IMR-90 (cell line): ENCODE results near the gene ATIC. TPM values are rescaled to one million over a fixed set of nuclear protein-coding genes. Genes with fewer than 3 reads are reported as not detected.
A peak's percentile ranks its signal among the peaks of the same experiment; 100 is the strongest.

ENCODE experiments used
- ATAC-seq: fragments of 200-7000 bp; cut with Tn5 transposase; 2 replicates; pipeline ENCODE4 v1.9.1; 2020; ENCODE audit warnings: low read depth, mild to moderate bottlenecking, moderate library complexity
- BruUV-seq: library from RNA; stranded (reverse); fragments of 400-500 nt; replicated peaks from 2 replicates; lab custom pipeline; 2021; lab: Mats Ljungman, UMichigan
- CTCF ChIA-PET: fragments of 300-600 bp; formaldehyde crosslinking; extraction: SDS; loops from one replicate; lab custom pipeline; 2021; ENCODE audit warnings: antibody characterized with exemption; lab: Yijun Ruan, JAX
- POLR2A ChIA-PET: fragments of 300-600 bp; sonication (Branson Sonifier 250); formaldehyde crosslinking; loops from one replicate; lab custom pipeline; 2022; ENCODE audit warnings: antibody characterized with exemption; ENCODE audit not compliant: unreplicated experiment; lab: Charles Lee
- DNase-seq: peaks from one replicate; pipeline ENCODE4 v3.0.0; 2013
- H2AFZ ChIP-seq: replicated peaks from 2 replicates; pipeline ENCODE3; 2013; ENCODE audit warnings: low read length, mild to moderate bottlenecking; ENCODE audit not compliant: poor library complexity
- H2AK5ac ChIP-seq: 2 replicates; pipeline ENCODE4 v1.6.1; 2013; ENCODE audit warnings: low read depth, low read length, inconsistent platforms
- H2AK9ac ChIP-seq: replicated peaks from 2 replicates; pipeline ENCODE3; 2013; ENCODE audit warnings: mild to moderate bottlenecking, low read depth, low read length, moderate library complexity; ENCODE audit not compliant: poor library complexity
- H2BK120ac ChIP-seq: 2 replicates; pipeline ENCODE4 v1.6.1; 2013; ENCODE audit warnings: low read depth, low read length, inconsistent platforms
- H2BK15ac ChIP-seq: 3 replicates; pipeline ENCODE4 v1.6.1; 2013; ENCODE audit warnings: low read depth, low read length, inconsistent platforms
- H2BK20ac ChIP-seq: 2 replicates; pipeline ENCODE4 v1.6.1; 2013; ENCODE audit warnings: low read depth, mild to moderate bottlenecking, inconsistent platforms, low read length, moderate library complexity
- H2BK5ac ChIP-seq: 2 replicates; pipeline ENCODE4 v1.6.1; 2013; ENCODE audit warnings: mild to moderate bottlenecking, low read depth, low read length, inconsistent platforms; ENCODE audit not compliant: poor library complexity, severe bottlenecking
- H3K14ac ChIP-seq: replicated peaks from 2 replicates; pipeline ENCODE4 v1.6.1; 2013; ENCODE audit warnings: low read depth, low read length, inconsistent platforms
- H3K18ac ChIP-seq: 2 replicates; pipeline ENCODE4 v1.6.1; 2013; ENCODE audit warnings: low read depth, low read length, control low read depth
- H3K23ac ChIP-seq: 2 replicates; pipeline ENCODE4 v1.6.1; 2013; ENCODE audit warnings: low read depth, low read length, inconsistent platforms
- H3K27ac ChIP-seq: 2 replicates; pipeline ENCODE4 v1.5.1; 2013; ENCODE audit warnings: mild to moderate bottlenecking, control low read depth, low read length; ENCODE audit not compliant: insufficient read depth
- H3K27me3 ChIP-seq: 2 replicates; pipeline ENCODE4 v1.6.1; 2013; ENCODE audit warnings: low read length; ENCODE audit not compliant: control insufficient read depth, insufficient read depth
- H3K36me3 ChIP-seq: 2 replicates; pipeline ENCODE4 v1.6.1; 2013; ENCODE audit warnings: low read length, mixed read lengths; ENCODE audit not compliant: control insufficient read depth, insufficient read depth
- H3K4ac ChIP-seq: 2 replicates; pipeline ENCODE4 v1.6.1; 2013; ENCODE audit warnings: low read depth, low read length, inconsistent platforms
- H3K4me1 ChIP-seq: 2 replicates; pipeline ENCODE4 v1.6.1; 2013; ENCODE audit warnings: low read length, mixed read lengths; ENCODE audit not compliant: control insufficient read depth, insufficient read depth
- H3K4me2 ChIP-seq: 2 replicates; pipeline ENCODE4 v1.6.1; 2013; ENCODE audit warnings: low read depth, mild to moderate bottlenecking, control low read depth, low read length, moderate library complexity
- H3K4me3 ChIP-seq: 2 replicates; pipeline ENCODE4 v1.5.1; 2013; ENCODE audit warnings: low read depth, mild to moderate bottlenecking, control low read depth, low read length, moderate library complexity; ENCODE audit not compliant: insufficient read depth
- H3K56ac ChIP-seq: 2 replicates; pipeline ENCODE4 v1.6.1; 2013; ENCODE audit warnings: low read length, inconsistent platforms; ENCODE audit not compliant: insufficient read depth; ENCODE audit errors: extremely low read depth
- H3K79me1 ChIP-seq, 2 experiments: 2 replicates each; pipeline ENCODE4 v1.6.1; 2013; ENCODE audit warnings: low read length in 2 of 2, inconsistent platforms in 1 of 2, low read depth in 1 of 2
- H3K9ac ChIP-seq: 2 replicates; pipeline ENCODE4 v1.6.1; 2013; ENCODE audit warnings: low read depth, low read length, control low read depth
- H3K9me1 ChIP-seq: 2 replicates; pipeline ENCODE4 v1.6.1; 2013; ENCODE audit warnings: low read length, inconsistent platforms; ENCODE audit not compliant: insufficient read depth
- H3K9me3 ChIP-seq: 2 replicates; pipeline ENCODE4 v1.6.1; 2013; ENCODE audit warnings: low read length; ENCODE audit not compliant: control insufficient read depth, insufficient read depth
- H4K20me1 ChIP-seq: 2 replicates; pipeline ENCODE4 v1.6.1; 2013; ENCODE audit warnings: low read length, inconsistent platforms; ENCODE audit not compliant: insufficient read depth
- H4K5ac ChIP-seq: 2 replicates; pipeline ENCODE4 v1.6.1; 2013; ENCODE audit warnings: mild to moderate bottlenecking, low read depth, low read length, control low read depth
- H4K8ac ChIP-seq, 2 experiments: 2 replicates each; pipeline ENCODE4 v1.6.1; 2013; ENCODE audit warnings: low read depth in 2 of 2, low read length in 2 of 2, control low read depth in 1 of 2, inconsistent platforms in 1 of 2
- H4K91ac ChIP-seq: 2 replicates; pipeline ENCODE4 v1.6.1; 2013; ENCODE audit warnings: low read depth, low read length, inconsistent platforms; ENCODE audit not compliant: insufficient read depth
- BHLHE40 ChIP-seq: fragments of 150-350 bp; IDR thresholded peaks from 2 replicates; pipeline ENCODE4 v1.6.1; 2016; ENCODE audit warnings: mild to moderate bottlenecking, low read depth, low read length
- CEBPB ChIP-seq: IDR thresholded peaks from 2 replicates; pipeline ENCODE4 v1.6.1; 2012; ENCODE audit warnings: low read depth, low read length, improper control_type of control experiment
- CHD1 ChIP-seq: IDR thresholded peaks from 2 replicates; pipeline ENCODE4 v1.6.1; 2012; ENCODE audit warnings: low read depth, low read length, improper control_type of control experiment
- FOS ChIP-seq: fragments of 150-350 bp; IDR thresholded peaks from 2 replicates; pipeline ENCODE4 v1.6.1; 2016; ENCODE audit warnings: low read depth, low read length
- MAFK ChIP-seq: IDR thresholded peaks from 2 replicates; pipeline ENCODE4 v1.6.1; 2012; ENCODE audit warnings: low read depth, low read length, improper control_type of control experiment
- MXI1 ChIP-seq: IDR thresholded peaks from 2 replicates; pipeline ENCODE4 v1.6.1; 2012; ENCODE audit warnings: low read depth, mild to moderate bottlenecking, low read length, moderate library complexity, borderline replicate concordance
- NFE2L2 ChIP-seq: fragments of 150-350 bp; IDR thresholded peaks from 2 replicates; pipeline ENCODE4 v1.6.1; 2016; ENCODE audit warnings: low read depth, mild to moderate bottlenecking, low read length
- POLR2A ChIP-seq: IDR thresholded peaks from 2 replicates; pipeline ENCODE4 v1.6.1; 2012; ENCODE audit warnings: mild to moderate bottlenecking, low read depth, low read length
- RAD21 ChIP-seq: IDR thresholded peaks from 2 replicates; pipeline ENCODE4 v1.6.1; 2012; ENCODE audit warnings: low read length, improper control_type of control experiment
- RCOR1 ChIP-seq: IDR thresholded peaks from 2 replicates; pipeline ENCODE4 v1.6.1; 2012; ENCODE audit warnings: mild to moderate bottlenecking, low read length, improper control_type of control experiment; ENCODE audit not compliant: insufficient replicate concordance
- RFX5 ChIP-seq: IDR thresholded peaks from 2 replicates; pipeline ENCODE4 v1.8.0; 2012; ENCODE audit warnings: low read depth, mild to moderate bottlenecking, low read length, moderate library complexity
- SMC3 ChIP-seq: fragments of 150-350 bp; IDR thresholded peaks from 2 replicates; pipeline ENCODE4 v1.6.1; 2016; ENCODE audit warnings: low read depth, mild to moderate bottlenecking, antibody characterized with exemption, low read length, moderate library complexity
- WGBS, 2 experiments: methylation state at CpG; one replicate each; pipeline versions ENCODE4 v1.1.5 to v1.1.7; 2013; ENCODE audit warnings: missing lambda C conversion rate in 2 of 2; ENCODE audit not compliant: insufficient read length in 1 of 2; ENCODE audit errors: extremely low coverage in 2 of 2; 5-methylcytosine and 5-hydroxymethylcytosine counted together
- dilution Hi-C: fragments of 300-500 bp; cut with HindIII; formaldehyde crosslinking; loops from one replicate; pipeline ENCODE4 v1.14.3; 2018; ENCODE audit warnings: low sequenced_read_pairs; ENCODE audit not compliant: unreplicated experiment
- in situ Hi-C: fragments of 300-500 bp; cut with MboI; formaldehyde crosslinking; loops from 3 replicates; pipeline ENCODE4 v1.14.3; 2019; ENCODE audit warnings: low sequenced_read_pairs, inconsistent platforms, mixed read lengths
- intact Hi-C: fragments of 100-400 bp; cut with micrococcal nuclease; formaldehyde crosslinking; loops from 2 replicates; pipeline ENCODE4 v1.10.0; 2022
- polyA plus RNA-seq, 3 experiments: library from polyadenylated mRNA; depleted of rRNA; stranded (reverse); fragments of >200 nt; gene quantifications; 2 replicates each; pipeline ENCODE4 v1.2.3, GENCODE V29; 2012; ENCODE audit warnings: low replicate concordance in 1 of 3
- total RNA-seq: library from RNA; depleted of rRNA; stranded (reverse); fragments of >200 nt; gene quantifications from 2 replicates; pipeline ENCODE4 v1.2.3, GENCODE V29; 2012
- TF ChIP-seq, protein P1 (sequence below): conservative IDR thresholded peaks from 2 replicates; pipeline ENCODE4 v1.5.1; 2012; ENCODE audit warnings: mild to moderate bottlenecking, low read depth, low read length, improper control_type of control experiment
- TF ChIP-seq, protein P2 (sequence below): fragments of 150-350 bp; IDR thresholded peaks from 2 replicates; pipeline ENCODE4 v1.6.1; 2017; ENCODE audit warnings: mild to moderate bottlenecking, antibody characterized with exemption, low read length, low read depth
- TF ChIP-seq, protein P3 (sequence below): fragments of 150-350 bp; IDR thresholded peaks from 2 replicates; pipeline ENCODE4 v1.6.1; 2016; ENCODE audit warnings: low read depth, mild to moderate bottlenecking, low read length, moderate library complexity, borderline replicate concordance

Gene ATIC
- total and polyA plus RNA-seq, 2 of the 4 experiments (the other 2 are of a cell fraction), result 30.5 to 101 TPM

DNA sequence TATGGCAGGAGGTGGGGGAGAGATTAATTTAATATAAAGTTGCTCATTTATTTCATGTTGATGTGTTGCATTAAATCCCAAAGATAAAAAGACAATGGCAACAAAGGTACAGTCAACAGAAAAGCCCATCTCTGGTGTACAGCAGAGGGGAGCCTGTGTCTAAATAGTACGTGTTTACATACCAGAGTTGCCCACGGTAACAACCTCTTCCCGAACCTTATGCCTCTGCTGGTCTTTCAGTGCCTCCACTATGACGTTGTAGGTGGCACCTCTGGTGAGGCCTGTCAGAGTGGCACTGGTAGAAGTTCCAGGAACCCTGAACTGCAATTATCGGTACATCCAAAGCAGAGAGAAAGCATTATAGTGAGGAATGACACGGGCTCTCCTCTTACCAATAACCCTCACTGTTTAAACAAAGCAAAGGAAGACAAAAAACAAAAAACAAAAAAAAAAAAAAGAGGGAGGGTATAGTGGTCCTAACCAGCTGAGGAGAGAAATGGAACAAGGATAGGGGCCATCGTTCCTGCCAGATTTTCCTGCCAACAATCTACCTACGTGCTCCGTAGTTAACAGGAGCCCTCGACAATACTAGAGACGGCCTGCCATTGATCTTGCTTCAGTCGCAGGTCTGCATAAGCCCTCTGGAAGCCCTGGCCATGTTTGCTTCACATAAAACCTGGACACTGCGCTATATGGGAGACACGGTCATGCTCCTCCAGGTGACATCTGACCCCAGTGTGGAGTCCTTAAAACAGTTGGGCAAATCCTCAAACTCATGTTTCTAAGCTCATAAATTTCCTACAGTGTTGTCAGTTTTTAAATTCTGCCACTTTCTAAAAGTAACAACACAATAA lies 58.5 kb downstream of the ATIC start:
- dilution Hi-C loops (no loop called here), intact Hi-C loops (no loop called here), in situ Hi-C loops (no loop called here)
- H3K27me3 ChIP-seq, result no peaks in the 10 kb centered on the region
- ChIA-PET CTCF (no interaction called here), POLR2A (no interaction called here)
- peak overlapping the region; percentile 79 for H2AK9ac ChIP-seq
- H2AFZ ChIP-seq, result no peak overlapping the region
- peak overlapping the region; percentile 15; the same call in 1 of the 2 replicates for H3K27ac ChIP-seq
- no peak overlapping the region for H3K4me2 ChIP-seq
- H3K4me3 ChIP-seq, result no peak overlapping the region
- H3K9me3 ChIP-seq, result no peaks in the 10 kb centered on the region
- peaks cover 9% of the 10 kb centered on the region for H3K9me1 ChIP-seq
- H3K36me3 ChIP-seq, result peaks cover 69% of the 10 kb centered on the region
- no peak overlapping the region for H3K23ac ChIP-seq
- H4K91ac ChIP-seq, result no peak overlapping the region
- no peak overlapping the region for H3K18ac ChIP-seq
- no peak overlapping the region for H2BK15ac ChIP-seq
- peak overlapping the region in 1 of 2 experiments; percentile 27; a peak in 1 of 4 replicates for H4K8ac ChIP-seq
- no peak overlapping the region for H3K9ac ChIP-seq
- no peak for DNase-seq
- H2BK5ac ChIP-seq, result peak overlapping the region; percentile 24
- H4K5ac ChIP-seq, result 0 out of 2 replicates have a peak overlapping the region, but pooled peaks have one; percentile 44
- peaks cover 6% of the 10 kb centered on the region for H3K4me1 ChIP-seq
- no peak overlapping the region for H3K4ac ChIP-seq
- peaks cover 35% of the 10 kb centered on the region for H4K20me1 ChIP-seq
- H2AK5ac ChIP-seq, result no peak overlapping the region
- H2BK20ac ChIP-seq, result no peak overlapping the region
- H3K79me1 ChIP-seq, result peaks cover 15 to 45% of the 10 kb centered on the region in 2 experiments
- WGBS, 2 experiments, result 97% methylated on average over 6 of the region's 14 CpGs; no CpG with 5 or more reads in 1 of the 2 experiments
- ATAC-seq, result no peak
- H3K56ac ChIP-seq, result no peak overlapping the region
- H3K14ac ChIP-seq, result peak overlapping the region; percentile 29; the same call in 1 of the 2 replicates
- BruUV-seq, result no TSS peak
- no peak overlapping the region for H2BK120ac ChIP-seq
- TF ChIP-seq, protein P1, sequence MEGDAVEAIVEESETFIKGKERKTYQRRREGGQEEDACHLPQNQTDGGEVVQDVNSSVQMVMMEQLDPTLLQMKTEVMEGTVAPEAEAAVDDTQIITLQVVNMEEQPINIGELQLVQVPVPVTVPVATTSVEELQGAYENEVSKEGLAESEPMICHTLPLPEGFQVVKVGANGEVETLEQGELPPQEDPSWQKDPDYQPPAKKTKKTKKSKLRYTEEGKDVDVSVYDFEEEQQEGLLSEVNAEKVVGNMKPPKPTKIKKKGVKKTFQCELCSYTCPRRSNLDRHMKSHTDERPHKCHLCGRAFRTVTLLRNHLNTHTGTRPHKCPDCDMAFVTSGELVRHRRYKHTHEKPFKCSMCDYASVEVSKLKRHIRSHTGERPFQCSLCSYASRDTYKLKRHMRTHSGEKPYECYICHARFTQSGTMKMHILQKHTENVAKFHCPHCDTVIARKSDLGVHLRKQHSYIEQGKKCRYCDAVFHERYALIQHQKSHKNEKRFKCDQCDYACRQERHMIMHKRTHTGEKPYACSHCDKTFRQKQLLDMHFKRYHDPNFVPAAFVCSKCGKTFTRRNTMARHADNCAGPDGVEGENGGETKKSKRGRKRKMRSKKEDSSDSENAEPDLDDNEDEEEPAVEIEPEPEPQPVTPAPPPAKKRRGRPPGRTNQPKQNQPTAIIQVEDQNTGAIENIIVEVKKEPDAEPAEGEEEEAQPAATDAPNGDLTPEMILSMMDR, result no peak
- TF ChIP-seq POLR2A, result no peak
- no peak for TF ChIP-seq NFE2L2
- TF ChIP-seq CHD1, result no peak
- TF ChIP-seq SMC3, result no peak
- TF ChIP-seq RAD21, result no peak
- no peak for TF ChIP-seq RCOR1
- TF ChIP-seq, protein P2, sequence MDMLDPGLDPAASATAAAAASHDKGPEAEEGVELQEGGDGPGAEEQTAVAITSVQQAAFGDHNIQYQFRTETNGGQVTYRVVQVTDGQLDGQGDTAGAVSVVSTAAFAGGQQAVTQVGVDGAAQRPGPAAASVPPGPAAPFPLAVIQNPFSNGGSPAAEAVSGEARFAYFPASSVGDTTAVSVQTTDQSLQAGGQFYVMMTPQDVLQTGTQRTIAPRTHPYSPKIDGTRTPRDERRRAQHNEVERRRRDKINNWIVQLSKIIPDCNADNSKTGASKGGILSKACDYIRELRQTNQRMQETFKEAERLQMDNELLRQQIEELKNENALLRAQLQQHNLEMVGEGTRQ, result no peak
- TF ChIP-seq RFX5, result no peak
- TF ChIP-seq MXI1, result no peak
- no peak for TF ChIP-seq MAFK
- TF ChIP-seq, protein P3, sequence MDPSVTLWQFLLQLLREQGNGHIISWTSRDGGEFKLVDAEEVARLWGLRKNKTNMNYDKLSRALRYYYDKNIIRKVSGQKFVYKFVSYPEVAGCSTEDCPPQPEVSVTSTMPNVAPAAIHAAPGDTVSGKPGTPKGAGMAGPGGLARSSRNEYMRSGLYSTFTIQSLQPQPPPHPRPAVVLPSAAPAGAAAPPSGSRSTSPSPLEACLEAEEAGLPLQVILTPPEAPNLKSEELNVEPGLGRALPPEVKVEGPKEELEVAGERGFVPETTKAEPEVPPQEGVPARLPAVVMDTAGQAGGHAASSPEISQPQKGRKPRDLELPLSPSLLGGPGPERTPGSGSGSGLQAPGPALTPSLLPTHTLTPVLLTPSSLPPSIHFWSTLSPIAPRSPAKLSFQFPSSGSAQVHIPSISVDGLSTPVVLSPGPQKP, result no peak
- no peak for TF ChIP-seq CEBPB
- no peak for TF ChIP-seq BHLHE40
- TF ChIP-seq FOS, result no peak
